H1 (cell line): ENCODE results near the gene PROSER3. TPM values are rescaled to one million over a fixed set of nuclear protein-coding genes. Genes with fewer than 3 reads are reported as not detected.

ENCODE experiments used
- CTCF ChIA-PET: fragments of 300-600 bp; sonication (Branson Sonifier 250); formaldehyde crosslinking; loops from one replicate; lab custom pipeline; 2021; ENCODE audit not compliant: partially characterized antibody; lab: Charles Lee
- POLR2A ChIA-PET: fragments of 300-600 bp; sonication (Branson Sonifier 250); formaldehyde crosslinking; loops from one replicate; lab custom pipeline; 2021; ENCODE audit warnings: inconsistent platforms; ENCODE audit not compliant: partially characterized antibody; lab: Charles Lee
- DNase-seq, 2 experiments: peaks; one replicate each; pipeline versions ENCODE4 v3.0.0 to v3.0.0-alpha.2; 2010 to 2022; ENCODE audit warnings: low spot score in 2 of 2, low read depth in 1 of 2, mixed read lengths in 1 of 2
- FAIRE-seq: peaks from 2 replicates; lab custom pipeline; 2011; peaks lifted over from hg19 to GRCh38; lab: Jason Lieb, UNC
- H2AFZ ChIP-seq: 2 replicates; pipeline ENCODE4 v1.8.1; 2012; ENCODE audit warnings: low read length, inconsistent platforms
- H2AK5ac ChIP-seq: 2 replicates; pipeline ENCODE4 v1.6.1; 2013; ENCODE audit warnings: low read depth, low read length
- H2BK120ac ChIP-seq: replicated peaks from 2 replicates; pipeline ENCODE3; 2013; ENCODE audit warnings: low read depth, low read length, inconsistent platforms
- H2BK12ac ChIP-seq: 2 replicates; pipeline ENCODE4 v1.6.1; 2013; ENCODE audit warnings: low read depth, low read length
- H2BK15ac ChIP-seq: 2 replicates; pipeline ENCODE4 v1.6.1; 2013; ENCODE audit warnings: low read length
- H2BK20ac ChIP-seq: 2 replicates; pipeline ENCODE4 v1.6.1; 2013; ENCODE audit warnings: low read length
- H2BK5ac ChIP-seq: 2 replicates; pipeline ENCODE4 v1.6.1; 2013; ENCODE audit warnings: low read depth, low read length
- H3K14ac ChIP-seq: 2 replicates; pipeline ENCODE4 v1.6.1; 2013; ENCODE audit warnings: inconsistent platforms; ENCODE audit not compliant: insufficient read length
- H3K18ac ChIP-seq: 2 replicates; pipeline ENCODE4 v1.6.1; 2013; ENCODE audit warnings: low read length; ENCODE audit errors: extremely low read depth
- H3K23ac ChIP-seq: 2 replicates; pipeline ENCODE4 v1.6.1; 2013; ENCODE audit warnings: inconsistent platforms; ENCODE audit not compliant: insufficient read length
- H3K23me2 ChIP-seq: 2 replicates; pipeline ENCODE4 v1.6.1; 2013; ENCODE audit warnings: low read depth, low read length
- H3K27ac ChIP-seq: 2 replicates; pipeline ENCODE4 v1.6.1; 2011; ENCODE audit warnings: low read depth, low read length, inconsistent platforms
- H3K27me3 ChIP-seq, 4 experiments: replicated peaks in 1 of 4; 1 replicate in 1 of 4; 2 replicates in 3 of 4; pipeline versions ENCODE4 v1.6.1 to v1.8.1; 2011 to 2013; ENCODE audit warnings: low read length in 3 of 4, mild to moderate bottlenecking in 3 of 4, inconsistent platforms in 2 of 4, mixed read lengths in 2 of 4, moderate library complexity in 1 of 4; ENCODE audit not compliant: control insufficient read depth in 3 of 4, insufficient read depth in 3 of 4; ENCODE audit errors: extremely low read depth in 1 of 4
- H3K36me3 ChIP-seq, 4 experiments: 2 replicates each; pipeline versions ENCODE4 v1.6.1 to v1.8.1; 2011 to 2013; ENCODE audit warnings: mild to moderate bottlenecking in 4 of 4, low read length in 3 of 4, moderate library complexity in 2 of 4, control low read depth in 1 of 4, inconsistent platforms in 1 of 4; ENCODE audit not compliant: insufficient read depth in 4 of 4, control insufficient read depth in 2 of 4
- H3K4ac ChIP-seq: replicated peaks from 2 replicates; pipeline ENCODE3; 2013; ENCODE audit warnings: low read length, low read depth, mixed read lengths, inconsistent platforms; ENCODE audit not compliant: insufficient read length
- H3K4me1 ChIP-seq, 4 experiments: replicated peaks in 1 of 4; 1 replicate in 1 of 4; 2 replicates in 3 of 4; pipeline versions ENCODE4 v1.6.1 to v1.8.1; 2011 to 2013; ENCODE audit warnings: low read length in 3 of 4, inconsistent platforms in 2 of 4, mixed read lengths in 1 of 4; ENCODE audit not compliant: insufficient read depth in 4 of 4, control insufficient read depth in 3 of 4
- H3K4me2 ChIP-seq, 2 experiments: 2 replicates each; pipeline versions ENCODE4 v1.6.1 to v1.8.1; 2011 to 2013; ENCODE audit warnings: low read depth in 2 of 2, low read length in 2 of 2, control low read depth in 1 of 2, inconsistent platforms in 1 of 2, mild to moderate bottlenecking in 1 of 2; ENCODE audit not compliant: insufficient read depth in 1 of 2
- H3K4me3 ChIP-seq, 4 experiments: fragments of 200-600, 300-600 bp in 1 of 4; sonication (generic), shearing (Covaris generic), sonication (Bioruptor Twin) in 1 of 4; 2 replicates each; pipeline versions ENCODE4 v1.5.1 to v1.8.1; 2011 to 2016; ENCODE audit warnings: low read length in 4 of 4, low read depth in 3 of 4, control low read depth in 2 of 4, inconsistent platforms in 2 of 4, mild to moderate bottlenecking in 2 of 4, mixed read lengths in 1 of 4, moderate library complexity in 1 of 4; ENCODE audit not compliant: insufficient read depth in 2 of 4; ENCODE audit errors: extremely low read depth in 1 of 4
- H3K56ac ChIP-seq: replicated peaks from 2 replicates; pipeline ENCODE3; 2013; ENCODE audit warnings: low read depth, mild to moderate bottlenecking, mixed read lengths, low read length, inconsistent platforms; ENCODE audit not compliant: insufficient read length
- H3K79me1 ChIP-seq: 2 replicates; pipeline ENCODE4 v1.6.1; 2013; ENCODE audit warnings: low read depth, low read length, control low read depth
- H3K79me2 ChIP-seq, 2 experiments: 2 replicates each; pipeline versions ENCODE4 v1.6.1 to v1.8.1; 2012 to 2013; ENCODE audit warnings: low read length in 2 of 2, mild to moderate bottlenecking in 2 of 2, inconsistent platforms in 1 of 2; ENCODE audit not compliant: insufficient read depth in 2 of 2, control insufficient read depth in 1 of 2
- H3K9ac ChIP-seq, 4 experiments: replicated peaks in 1 of 4; 1 replicate in 1 of 4; 2 replicates in 3 of 4; pipeline versions ENCODE4 v1.6.1 to v1.8.1; 2011 to 2013; ENCODE audit warnings: low read depth in 3 of 4, low read length in 3 of 4, control low read depth in 2 of 4, mild to moderate bottlenecking in 2 of 4, moderate library complexity in 2 of 4, inconsistent platforms in 1 of 4; ENCODE audit errors: extremely low read depth in 1 of 4
- H3K9me3 ChIP-seq, 2 experiments: 2 replicates each; pipeline versions ENCODE4 v1.6.1 to v1.8.1; 2012 to 2013; ENCODE audit warnings: mild to moderate bottlenecking in 2 of 2, moderate library complexity in 2 of 2, control low read depth in 1 of 2, inconsistent platforms in 1 of 2, low read depth in 1 of 2, low read length in 1 of 2, mixed read lengths in 1 of 2; ENCODE audit not compliant: insufficient read depth in 2 of 2
- H4K20me1 ChIP-seq, 2 experiments: replicated peaks in 1 of 2; 2 replicates each; pipeline versions ENCODE3 to v1.8.1; 2011 to 2013; ENCODE audit warnings: inconsistent platforms in 2 of 2, low read length in 2 of 2, mild to moderate bottlenecking in 1 of 2; ENCODE audit not compliant: insufficient read depth in 2 of 2, control insufficient read depth in 1 of 2
- H4K5ac ChIP-seq: 2 replicates; pipeline ENCODE4 v1.6.1; 2013; ENCODE audit warnings: low read length, low read depth, mixed read lengths, inconsistent platforms; ENCODE audit not compliant: insufficient read length
- H4K8ac ChIP-seq: 2 replicates; pipeline ENCODE4 v1.8.0; 2013; ENCODE audit warnings: mild to moderate bottlenecking, moderate library complexity, low read length, inconsistent platforms; ENCODE audit not compliant: insufficient read depth; ENCODE audit errors: extremely low read depth
- H4K91ac ChIP-seq: replicated peaks from 2 replicates; pipeline ENCODE3; 2013; ENCODE audit warnings: low read length, mixed read lengths, inconsistent platforms; ENCODE audit not compliant: insufficient read length
- GTF2F1 ChIP-seq: IDR thresholded peaks from 2 replicates; pipeline ENCODE4 v1.6.1; 2012; ENCODE audit warnings: low read depth, low read length, improper control_type of control experiment, borderline replicate concordance
- HDAC6 ChIP-seq: IDR thresholded peaks from one replicate; pipeline ENCODE4 v1.7.1; 2012; ENCODE audit warnings: low read depth, mild to moderate bottlenecking, inconsistent platforms, low read length, moderate library complexity
- RNF2 ChIP-seq: fragments of 200-900, 300-1000 bp; sonication (generic); IDR thresholded peaks from 2 replicates; pipeline ENCODE4 v1.7.1; 2016; ENCODE audit warnings: borderline replicate concordance, low read depth, mild to moderate bottlenecking, antibody characterized with exemption, low read length; ENCODE audit not compliant: poor library complexity, severe bottlenecking; ENCODE audit errors: missing control alignments
- SIX5 ChIP-seq: IDR thresholded peaks from 2 replicates; pipeline ENCODE4 v1.6.1; 2011; ENCODE audit warnings: mild to moderate bottlenecking, low read depth, low read length
- SP2 ChIP-seq: IDR thresholded peaks from 2 replicates; pipeline ENCODE4 v1.6.1; 2012; ENCODE audit warnings: mild to moderate bottlenecking, low read length, inconsistent platforms
- SP4 ChIP-seq: IDR thresholded peaks from 2 replicates; pipeline ENCODE4 v1.6.1; 2012; ENCODE audit warnings: low read length, inconsistent platforms
- TEAD4 ChIP-seq: IDR thresholded peaks from 2 replicates; pipeline ENCODE4 v1.6.1; 2012; ENCODE audit warnings: low read depth, low read length, inconsistent platforms, mixed read lengths
- YY1 ChIP-seq: IDR thresholded peaks from 2 replicates; pipeline ENCODE4 v1.6.1; 2011; ENCODE audit warnings: low read depth, mild to moderate bottlenecking, low read length
- WGBS, 2 experiments: shearing (Covaris generic) in 1 of 2; methylation state at CpG; one replicate each; pipeline versions ENCODE4 v1.1.6 to v1.1.7; 2013 to 2015; ENCODE audit warnings: low lambda C conversion rate in 2 of 2, mixed read lengths in 2 of 2, inconsistent platforms in 1 of 2, low coverage in 1 of 2, missing lambda C conversion rate in 1 of 2; ENCODE audit not compliant: insufficient replicate concordance in 2 of 2, insufficient coverage in 1 of 2, insufficient read length in 1 of 2; ENCODE audit errors: extremely low coverage in 1 of 2, missing lambda C conversion rate in 1 of 2; 5-methylcytosine and 5-hydroxymethylcytosine counted together
- polyA plus RNA-seq, 7 experiments: library from polyadenylated mRNA; depleted of rRNA in 3 of 7; stranded (reverse) in 5 of 7; unstranded in 2 of 7; fragments of >200 nt in 5 of 7; fragments of 200-250 nt in 2 of 7; gene quantifications; 1 replicate in 5 of 7; 2 replicates in 1 of 7; 4 replicates in 1 of 7; pipeline versions ENCODE4 v1.2.1 to v1.2.3, GENCODE V29; 2011 to 2013; ENCODE audit warnings: missing spikeins in 2 of 7, mixed read lengths in 2 of 7
- total RNA-seq: library from RNA; stranded (reverse); fragmentation: NEBNext Ultra II Directional; extraction: Animal tissue kit (Norgen Biotek cat#: 25700); gene quantifications from 2 replicates; pipeline ENCODE4 v1.2.1, GENCODE V29; 2021

Gene PROSER3
- total and polyA plus RNA-seq, 2 of the 8 experiments (the other 6 are each of a cell fraction or from before 2014, with no cell fraction given): 17.8 to 28.9 TPM

GRCh38 chr19:35793381-35794165 lies 35.6 kb downstream of the PROSER3 start:
- Histone ChIP-seq H2BK120ac (no peak overlapping the region), H4K91ac (no peak overlapping the region), H3K18ac (no peak overlapping the region), H4K8ac (no peak overlapping the region), H2AFZ (no peak overlapping the region), H3K14ac (no peak overlapping the region), H3K56ac (no peak overlapping the region), H4K20me1 (peaks cover 2 to 3% of the 10 kb centered on the region in 2 experiments), H2BK5ac (no peak overlapping the region), H3K9me3 (no peaks in the 10 kb centered on the region), H3K27me3 (peaks cover 6 to 23% (median 20%) of the 10 kb centered on the region in 4 experiments), H3K4me1 (peaks cover 0 to 16% (median 5%) of the 10 kb centered on the region in 4 experiments; a peak in 5 of 7 replicates), H3K4me3 (no peak overlapping the region), H2BK20ac (no peak overlapping the region), H3K79me2 (no peaks in the 10 kb centered on the region), H3K36me3 (no peaks in the 10 kb centered on the region), H2BK12ac (no peak overlapping the region), H4K5ac (no peak overlapping the region), H2BK15ac (no peak overlapping the region), H3K27ac (no peak overlapping the region), H2AK5ac (no peak overlapping the region), H3K4me2 (no peak overlapping the region), H3K23ac (no peak overlapping the region), H3K23me2 (peaks cover 11% of the 10 kb centered on the region; the same call in 1 of the 2 replicates), H3K4ac (no peak overlapping the region), H3K79me1 (no peaks in the 10 kb centered on the region), H3K9ac (no peak overlapping the region)
- no peak for FAIRE-seq
- TF ChIP-seq HDAC6 (no peak), SP2 (no peak), GTF2F1 (no peak), SP4 (no peak), YY1 (no peak), TEAD4 (no peak), RNF2 (no peak), SIX5 (no peak)
- no peak for DNase-seq
- 90% methylated on average over 7 of the region's 7 CpGs; no CpG with 5 or more reads in 1 of the 2 experiments for WGBS, 2 experiments
- CTCF ChIA-PET: no interaction called here
- POLR2A ChIA-PET: no interaction called here
